ENCODE measurements around the gene FARP2. TPM values are rescaled to one million over a fixed set of nuclear protein-coding genes. Genes with fewer than 3 reads are reported as not detected.

FARP2 gene
- total RNA-seq, 1 donor from 2014 or later: 23.5 TPM

Other genes starting within 250 kb of the FARP2 start
- gene PASK, start 206.8 kb upstream of the FARP2 start, total RNA-seq: 66.9 and 70.9 TPM in 2 replicates
- 93.6 and 98.1 TPM in 2 replicates for gene PPP1R7, start 205.8 kb upstream of the FARP2 start, total RNA-seq
- 0.32 and 0.52 TPM in 2 replicates for gene ANO7, start 167.6 kb upstream of the FARP2 start, total RNA-seq
- gene HDLBP, start 40.6 kb upstream of the FARP2 start, total RNA-seq: 224 and 240 TPM in 2 replicates
- 202 and 204 TPM in 2 replicates for gene SEPTIN2, start 40.4 kb upstream of the FARP2 start, total RNA-seq
- 110 and 112 TPM in 2 replicates for gene STK25, start 152.3 kb downstream of the FARP2 start, total RNA-seq
- 0.05 TPM in 1 of 2 replicates, not detected in the other for gene BOK, start 202.5 kb downstream of the FARP2 start, total RNA-seq